Measurements from ENCODE around the gene PHF8.
A peak's percentile ranks its signal among the peaks of the same experiment; 100 is the strongest.

PHF8 gene

GRCh38 chrX:54045563-54046228 lies 1.4 kb upstream of the PHF8 start:
- DNase-seq (ENCODE audit: insufficient read length, low spot score) (no peak), FAIRE-seq (no peak)
- no peak for TF ChIP-seq POLR2A (IDR thresholded peaks at IDR 0.05; ENCODE audit: low read depth, low read length)

- FAIRE-seq (no peak), DNase-seq (ENCODE audit: insufficient read length, low spot score) (no peak)
- no peak for TF ChIP-seq POLR2A (IDR thresholded peaks at IDR 0.05; ENCODE audit: low read depth, low read length)
Measured at GRCh38 chrX:54044877-54045338, 635 bp upstream of the PHF8 start.

GRCh38 chrX:54043541-54044125 lies 640 bp downstream of the PHF8 start:
- TF ChIP-seq POLR2A (IDR thresholded peaks at IDR 0.05; ENCODE audit: low read depth, low read length), result peak; percentile 45; the same call in 1 of the 2 replicates
- DNase-seq (ENCODE audit: insufficient read length, low spot score) (no peak), FAIRE-seq (no peak)

- FAIRE-seq, result no peak
- no peak for TF ChIP-seq POLR2A (IDR thresholded peaks at IDR 0.05; ENCODE audit: low read depth, low read length)
- no peak for DNase-seq (ENCODE audit: insufficient read length, low spot score)
Measured at GRCh38 chrX:54043056-54043455, 1.2 kb downstream of the PHF8 start.

GRCh38 chrX:54042609-54043021 lies 1.7 kb downstream of the PHF8 start:
- no peak for TF ChIP-seq POLR2A (IDR thresholded peaks at IDR 0.05; ENCODE audit: low read depth, low read length)
- FAIRE-seq (no peak), DNase-seq (ENCODE audit: insufficient read length, low spot score) (no peak)

DNA sequence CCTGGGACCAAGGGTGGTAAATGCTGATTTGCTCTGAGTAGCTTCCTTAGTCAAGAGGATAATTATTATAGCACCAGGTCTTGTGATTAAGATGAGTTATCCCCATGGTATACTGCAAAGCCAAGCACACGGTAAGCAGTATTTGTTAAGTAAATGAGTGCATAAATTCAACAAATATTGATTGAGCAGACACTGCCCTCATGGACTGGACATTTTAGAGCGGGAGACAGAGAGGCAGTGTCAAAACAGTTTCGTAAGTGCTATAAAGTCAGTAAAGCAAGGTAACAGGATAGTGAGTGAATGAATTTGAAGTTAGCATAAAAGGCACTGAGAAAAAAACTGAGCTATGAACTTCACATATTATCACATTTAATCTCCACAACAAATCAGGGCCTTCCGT lies 13.9 kb downstream of the PHF8 start:
- no peak for TF ChIP-seq POLR2A (IDR thresholded peaks at IDR 0.05; ENCODE audit: low read depth, low read length)
- FAIRE-seq, result no peak
- DNase-seq (ENCODE audit: insufficient read length, low spot score), result no peak

DNA sequence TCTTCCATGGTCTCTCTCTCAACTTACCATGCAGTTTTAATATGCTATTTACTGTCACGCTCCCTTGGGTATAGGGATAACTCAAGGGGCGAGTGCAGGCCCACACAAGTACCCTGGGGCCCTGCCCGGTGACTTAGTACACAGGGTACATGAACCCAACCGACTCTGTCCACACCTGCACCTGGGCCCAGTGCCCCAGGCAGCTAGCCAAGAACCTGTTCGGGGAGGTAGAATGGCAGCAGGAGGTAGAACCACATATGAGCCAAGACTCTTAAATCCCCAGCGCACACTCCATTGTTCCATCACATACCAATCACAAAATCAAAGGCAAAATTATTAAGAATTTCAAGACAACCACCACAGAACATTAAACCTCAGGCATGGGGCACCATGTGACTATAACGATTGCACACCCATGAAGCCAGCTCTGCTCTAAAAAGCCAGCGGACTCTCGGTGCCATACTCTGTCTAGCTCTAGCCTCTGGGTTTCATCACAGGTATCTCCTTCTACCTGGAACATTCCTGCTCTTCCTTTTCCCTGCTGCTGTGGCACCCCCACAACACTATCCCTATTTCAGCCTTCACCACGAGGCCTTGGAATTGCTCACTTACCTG lies 14.6 kb downstream of the PHF8 start:
- FAIRE-seq (no peak), DNase-seq (ENCODE audit: insufficient read length, low spot score) (no peak)
- TF ChIP-seq POLR2A (IDR thresholded peaks at IDR 0.05; ENCODE audit: low read depth, low read length), result no peak

- TF ChIP-seq POLR2A (IDR thresholded peaks at IDR 0.05; ENCODE audit: low read depth, low read length), result no peak
- no peak for DNase-seq (ENCODE audit: insufficient read length, low spot score)
- FAIRE-seq, result no peak
Measured at GRCh38 chrX:54024350-54024749, 19.9 kb downstream of the PHF8 start.

DNA sequence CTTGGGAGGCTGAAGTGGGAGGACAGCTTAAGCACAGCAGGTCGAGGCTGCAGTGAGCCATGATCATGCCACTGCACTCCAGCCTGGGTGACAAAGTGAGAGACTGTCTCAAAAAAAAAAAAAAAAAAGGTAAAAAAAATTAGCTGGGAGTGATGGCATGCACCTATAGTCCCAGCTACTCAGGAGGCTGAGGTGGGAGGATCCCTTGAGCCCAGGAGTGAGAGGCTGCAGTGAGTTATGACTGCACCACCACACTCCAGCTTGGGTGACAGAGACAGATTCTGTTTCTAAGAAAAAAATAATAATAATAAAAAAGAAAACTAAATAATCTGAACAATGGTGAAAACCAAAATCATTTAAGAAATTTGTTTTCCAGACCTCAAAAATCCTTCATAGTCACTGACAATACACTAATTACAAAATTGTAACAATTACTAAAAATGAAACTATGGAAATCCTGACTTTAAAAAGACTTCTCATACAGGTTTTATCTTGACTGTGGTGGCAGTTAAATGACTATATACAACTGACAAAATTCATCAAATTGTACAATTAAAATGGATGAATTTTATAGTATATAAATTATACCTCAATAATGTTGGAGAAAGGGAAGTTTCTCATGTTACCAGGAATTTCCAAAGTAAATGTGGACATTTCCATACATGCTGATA lies 31.3 kb downstream of the PHF8 start:
- no peak for FAIRE-seq
- DNase-seq (ENCODE audit: insufficient read length, low spot score), result no peak
- TF ChIP-seq POLR2A (IDR thresholded peaks at IDR 0.05; ENCODE audit: low read depth, low read length), result no peak

GRCh38 chrX:54007682-54008081 lies 36.6 kb downstream of the PHF8 start:
- TF ChIP-seq POLR2A (IDR thresholded peaks at IDR 0.05; ENCODE audit: low read depth, low read length), result no peak
- no peak for FAIRE-seq
- DNase-seq (ENCODE audit: insufficient read length, low spot score), result no peak

DNA sequence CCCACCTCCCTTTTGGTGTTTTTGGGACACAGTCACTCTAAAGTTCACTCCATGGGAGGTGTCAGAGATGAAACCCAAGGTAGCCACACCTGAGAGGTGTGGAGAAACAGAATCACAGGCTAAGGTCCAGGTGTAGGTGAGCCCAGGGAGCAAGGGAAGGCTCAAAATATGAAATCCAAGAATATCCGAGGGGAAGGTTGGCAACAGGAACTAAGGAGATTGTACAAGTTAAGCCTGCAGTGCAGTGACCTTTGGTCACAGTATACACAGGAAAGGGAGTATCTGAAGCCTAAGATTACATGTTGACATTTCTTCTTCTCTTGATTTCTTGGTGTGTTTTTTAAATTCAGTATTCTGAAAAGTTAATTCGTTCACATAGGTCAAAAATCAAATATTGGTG lies 46.5 kb downstream of the PHF8 start:
- FAIRE-seq (no peak), DNase-seq (ENCODE audit: insufficient read length, low spot score) (no peak)
- no peak for TF ChIP-seq POLR2A (IDR thresholded peaks at IDR 0.05; ENCODE audit: low read depth, low read length)

DNA sequence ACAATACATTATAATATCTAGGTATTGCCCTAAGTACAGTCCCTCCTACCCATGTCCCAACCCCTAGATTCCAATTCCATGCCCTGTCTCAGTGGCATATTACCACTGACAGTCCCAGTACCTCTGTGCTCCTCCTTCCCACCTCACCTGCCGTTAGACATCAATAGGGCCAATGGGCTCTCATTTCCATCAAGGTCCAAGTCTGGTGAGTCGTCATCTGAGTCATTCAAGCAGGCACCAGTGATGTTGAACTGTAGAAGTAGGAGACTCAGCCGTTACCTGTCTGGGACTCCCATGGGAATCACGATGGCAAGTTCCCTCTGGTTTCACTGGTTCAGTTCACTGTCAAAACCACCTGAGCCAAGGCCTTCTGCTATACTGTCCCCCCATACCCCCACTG lies 51.7 kb downstream of the PHF8 start:
- FAIRE-seq (no peak), DNase-seq (ENCODE audit: insufficient read length, low spot score) (no peak)
- TF ChIP-seq POLR2A (IDR thresholded peaks at IDR 0.05; ENCODE audit: low read depth, low read length), result no peak

- DNase-seq (ENCODE audit: insufficient read length, low spot score), result no peak
- no peak for TF ChIP-seq POLR2A (IDR thresholded peaks at IDR 0.05; ENCODE audit: low read depth, low read length)
- FAIRE-seq, result no peak
Measured at GRCh38 chrX:53990171-53990570, 54.1 kb downstream of the PHF8 start.

DNA sequence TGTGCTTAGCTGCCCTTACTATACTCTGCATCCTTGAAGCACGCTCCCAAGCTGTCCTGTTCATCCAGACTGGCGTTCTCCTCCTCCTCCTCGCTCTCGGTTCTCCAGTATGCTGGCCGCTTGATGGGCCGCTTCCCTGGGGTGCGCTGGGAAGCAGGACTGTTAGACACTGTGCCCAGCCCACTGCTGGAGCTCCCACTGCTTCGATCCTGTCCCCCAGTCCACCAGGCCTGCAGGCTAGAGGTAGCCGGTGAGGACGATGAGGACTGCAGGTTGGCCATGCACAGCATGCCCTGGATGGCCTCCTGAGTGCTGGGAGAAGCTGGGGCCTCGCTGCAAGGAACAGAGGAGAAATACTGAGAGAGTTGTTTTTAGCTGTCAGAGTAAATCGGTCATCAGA lies 59.4 kb downstream of the PHF8 start:
- DNase-seq (ENCODE audit: insufficient read length, low spot score) (no peak), FAIRE-seq (no peak)

More for the DNA sequence above, 59.4 kb downstream of the PHF8 start:
- no peak for TF ChIP-seq POLR2A (IDR thresholded peaks at IDR 0.05; ENCODE audit: low read depth, low read length)
